ENCODE measurements around the gene HEXIM2. TPM values are rescaled to one million over a fixed set of nuclear protein-coding genes. Genes with fewer than 3 reads are reported as not detected.

The HEXIM2 gene
- total RNA-seq, 1 experiment from 2014 or later: 11.9 TPM

GRCh38 chr17:45197555-45198334, 36.1 kb downstream of the HEXIM2 start (continued):
- TF ChIP-seq ZBTB21 (CRISPR knock-in tag; IDR thresholded peaks at IDR 0.05; ENCODE audit: borderline replicate concordance) (no peak), ETV6 (CRISPR knock-in tag; IDR thresholded peaks at IDR 0.05) (peak; percentile 75; the same call in 1 of the 2 replicates), ATF2 (CRISPR knock-in tag; IDR thresholded peaks at IDR 0.05; ENCODE audit: borderline replicate concordance, low read depth) (no peak), ZNF423 (CRISPR knock-in tag; IDR thresholded peaks at IDR 0.05) (peak; percentile 32; the same call in 1 of the 2 replicates), NR1H2 (CRISPR knock-in tag; IDR thresholded peaks at IDR 0.05) (no peak), HMGA2 (CRISPR knock-in tag; IDR thresholded peaks at IDR 0.05) (no peak), GTF2I (CRISPR knock-in tag; conservative IDR thresholded peaks at IDR 0.05) (no peak), ZNF281 (CRISPR knock-in tag; IDR thresholded peaks at IDR 0.05) (no peak; the same call in 1 of the 2 replicates), GRHL2 (CRISPR knock-in tag; IDR thresholded peaks at IDR 0.05; ENCODE audit: insufficient replicate concordance, severe bottlenecking) (no peak), RORB (CRISPR knock-in tag; IDR thresholded peaks at IDR 0.05) (no peak), E2F4 (CRISPR knock-in tag; IDR thresholded peaks at IDR 0.05; ENCODE audit: borderline replicate concordance, low read depth) (no peak), SMAD4 (CRISPR knock-in tag; IDR thresholded peaks at IDR 0.05) (no peak), TEAD1 (CRISPR knock-in tag; IDR thresholded peaks at IDR 0.05) (no peak), ATF6 (CRISPR knock-in tag; IDR thresholded peaks at IDR 0.05) (no peak), CTCF (IDR thresholded peaks at IDR 0.05) (peak; percentile 94), ERG (CRISPR knock-in tag; IDR thresholded peaks at IDR 0.05) (no peak; the same call in 1 of the 2 replicates), SP1 (CRISPR knock-in tag; conservative IDR thresholded peaks at IDR 0.05) (0 out of 2 replicates have a peak, but pooled peaks have one; percentile 22), GABPB1 (CRISPR knock-in tag; IDR thresholded peaks at IDR 0.05) (peak; percentile 58; the same call in 1 of the 2 replicates), SMAD3 (CRISPR knock-in tag; IDR thresholded peaks at IDR 0.05; ENCODE audit: borderline replicate concordance) (no peak), ESRRA (CRISPR knock-in tag; IDR thresholded peaks at IDR 0.05; ENCODE audit: borderline replicate concordance) (no peak), AR (CRISPR knock-in tag; IDR thresholded peaks at IDR 0.05) (no peak), CREB1 (CRISPR knock-in tag; IDR thresholded peaks at IDR 0.05) (no peak), ZNF416 (CRISPR knock-in tag; IDR thresholded peaks at IDR 0.05) (0 out of 2 replicates have a peak, but pooled peaks have one; percentile 57), ZNF263 (CRISPR knock-in tag; IDR thresholded peaks at IDR 0.05; ENCODE audit: low read depth) (peak; percentile 85)

All from WTC11 (cell line).